Measurements from ENCODE around the gene NKIRAS1. TPM values are rescaled to one million over a fixed set of nuclear protein-coding genes. Genes with fewer than 3 reads are reported as not detected.
A peak's percentile ranks its signal among the peaks of the same experiment; 100 is the strongest.

Gene NKIRAS1
- total RNA-seq, 1 experiment from 2014 or later = 8.9 TPM

GRCh38 chr3:23867400-23867799 is 49.4 kb downstream of the NKIRAS1 start:
- BruUV-seq (replicated peaks) = no TSS peak
- POLR2A ChIA-PET = no interaction called here
- in situ Hi-C loops (cut with HindIII; ENCODE audit: low pct_unique_long_range_greater_than_20kb, low sequenced_read_pairs) = no loop called here
- intact Hi-C loops (cut with micrococcal nuclease; ENCODE audit: unreplicated experiment) = no loop called here
- H3K4me3 ChIP-seq (ENCODE audit: low read depth in 2 of 2, low read length in 2 of 2) = no peak overlapping the region
- peaks cover 33% of the 10 kb centered on the region for H3K4me1 ChIP-seq (ENCODE audit: control insufficient read depth, insufficient read depth, low read length)
- ATAC-seq (no peak), DNase-seq (ENCODE audit: low read depth, low spot score) (no peak)
- CTCF ChIA-PET = no interaction called here
- no peaks in the 10 kb centered on the region for H3K36me3 ChIP-seq (ENCODE audit: control insufficient read depth, insufficient read depth, low read length)
- no peaks in the 10 kb centered on the region for H3K9me3 ChIP-seq (ENCODE audit: control insufficient read depth, insufficient read depth, low read depth, low read length)
- no peaks in the 10 kb centered on the region for H3K27me3 ChIP-seq (ENCODE audit: control insufficient read depth, insufficient read depth, low read length)
- peak overlapping the region; percentile 39; the same call in 1 of the 2 replicates for H3K27ac ChIP-seq (ENCODE audit: low read length)
- no peak for TF ChIP-seq POLR2AphosphoS5 (IDR thresholded peaks at IDR 0.05; ENCODE audit: low read depth, low read length)
- no peak for TF ChIP-seq REST (IDR thresholded peaks at IDR 0.05; ENCODE audit: insufficient read depth in 1 of 2, low read depth in 2 of 2, low read length in 1 of 2)
- no peak for TF ChIP-seq SIN3A (IDR thresholded peaks at IDR 0.05; ENCODE audit: borderline replicate concordance, insufficient read depth, low read depth, low read length)
- TF ChIP-seq CTCF (IDR thresholded peaks at IDR 0.05) = no peak
- no peak for TF ChIP-seq TCF7L2 (IDR thresholded peaks at IDR 0.05; ENCODE audit: low read depth, low read length)

- H3K27me3 ChIP-seq (ENCODE audit: control insufficient read depth, insufficient read depth, low read length) = no peaks in the 10 kb centered on the region
- H3K4me3 ChIP-seq (ENCODE audit: low read depth in 2 of 2, low read length in 2 of 2) = peak overlapping the region in 1 of 2 experiments; percentile 18; a peak in 1 of 4 replicates
- no peak for TF ChIP-seq SIN3A (IDR thresholded peaks at IDR 0.05; ENCODE audit: borderline replicate concordance, insufficient read depth, low read depth, low read length)
- no peak for TF ChIP-seq REST (IDR thresholded peaks at IDR 0.05; ENCODE audit: insufficient read depth in 1 of 2, low read depth in 2 of 2, low read length in 1 of 2)
- TF ChIP-seq POLR2AphosphoS5 (IDR thresholded peaks at IDR 0.05; ENCODE audit: low read depth, low read length) = no peak
- no peak for TF ChIP-seq CTCF (IDR thresholded peaks at IDR 0.05)
- no peak for TF ChIP-seq TCF7L2 (IDR thresholded peaks at IDR 0.05; ENCODE audit: low read depth, low read length)
- DNase-seq (ENCODE audit: low read depth, low spot score) = no peak
- H3K27ac ChIP-seq (ENCODE audit: low read length) = 0 out of 2 replicates have a peak overlapping the region, but pooled peaks have one; percentile 29
- peaks cover 33% of the 10 kb centered on the region for H3K4me1 ChIP-seq (ENCODE audit: control insufficient read depth, insufficient read depth, low read length)
- peak; percentile 76 for ATAC-seq
- in situ Hi-C loops (cut with HindIII; ENCODE audit: low pct_unique_long_range_greater_than_20kb, low sequenced_read_pairs) (no loop called here), intact Hi-C loops (cut with micrococcal nuclease; ENCODE audit: unreplicated experiment) (no loop called here)
- POLR2A ChIA-PET = no interaction called here
- no peaks in the 10 kb centered on the region for H3K36me3 ChIP-seq (ENCODE audit: control insufficient read depth, insufficient read depth, low read length)
- CTCF ChIA-PET = no interaction called here
- no peaks in the 10 kb centered on the region for H3K9me3 ChIP-seq (ENCODE audit: control insufficient read depth, insufficient read depth, low read depth, low read length)
- no TSS peak for BruUV-seq (replicated peaks)
These were observed 51.0 kb downstream of the NKIRAS1 start for GRCh38 chr3:23865595-23866396.
